Stimulated activated naive CD4-positive, alpha-beta T cell (primary cell): ENCODE measurements around the gene BCAR3.

ENCODE experiments used
- DNase-seq, 6 experiments: peaks; one replicate each; lab custom pipeline; 2025; lab: John Stamatoyannopoulos, UW

The BCAR3 gene

DNA sequence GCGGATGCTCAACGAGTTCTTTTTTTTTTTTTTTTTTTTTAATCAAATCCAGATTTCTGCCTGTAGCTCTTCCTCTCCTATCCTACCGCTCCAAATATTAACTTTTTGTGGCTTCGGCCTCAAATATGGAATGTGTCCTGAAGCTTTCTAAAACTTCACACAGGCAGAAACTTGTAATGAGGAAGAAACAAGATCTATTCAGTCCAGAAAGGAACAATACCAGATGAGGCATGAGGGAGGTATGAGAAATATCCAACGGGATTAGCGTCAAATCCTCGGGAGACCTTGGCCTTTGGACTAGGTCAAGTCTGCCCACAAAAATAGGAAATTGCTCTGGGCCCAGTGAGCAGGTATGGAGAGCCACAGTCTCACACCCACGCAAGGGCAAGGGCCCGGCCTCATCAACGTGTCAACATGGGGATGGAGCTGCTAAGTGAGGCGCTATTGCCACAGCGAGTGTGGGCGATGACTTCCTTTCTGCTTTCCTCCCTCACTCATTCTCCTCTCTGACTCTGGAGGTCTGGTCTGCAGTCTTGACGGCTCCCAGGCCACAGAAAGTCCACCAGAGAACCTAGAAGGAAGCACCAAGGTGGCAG, 66.6 kb downstream of the BCAR3 start:
- no peak for DNase-seq

DNA sequence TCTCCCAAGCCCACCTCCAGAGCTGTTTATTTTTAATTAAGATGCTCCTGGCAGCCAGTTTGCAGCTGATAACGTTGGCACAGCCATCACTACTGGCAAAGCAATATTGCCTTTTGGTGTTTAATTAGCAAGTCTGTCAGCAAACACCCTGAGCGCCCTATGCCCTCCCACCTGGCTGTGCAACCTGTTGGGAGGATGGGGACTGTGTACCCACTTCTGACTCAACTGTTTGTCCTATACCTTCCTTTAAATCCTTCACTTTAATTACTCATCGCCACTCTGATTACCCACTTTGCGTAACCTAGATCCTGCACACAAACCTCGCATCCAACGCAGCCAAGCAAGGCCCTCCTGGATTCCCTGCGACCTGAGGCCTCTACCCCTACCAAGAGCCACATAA, 67.1 kb downstream of the BCAR3 start:
- DNase-seq = no peak

DNA sequence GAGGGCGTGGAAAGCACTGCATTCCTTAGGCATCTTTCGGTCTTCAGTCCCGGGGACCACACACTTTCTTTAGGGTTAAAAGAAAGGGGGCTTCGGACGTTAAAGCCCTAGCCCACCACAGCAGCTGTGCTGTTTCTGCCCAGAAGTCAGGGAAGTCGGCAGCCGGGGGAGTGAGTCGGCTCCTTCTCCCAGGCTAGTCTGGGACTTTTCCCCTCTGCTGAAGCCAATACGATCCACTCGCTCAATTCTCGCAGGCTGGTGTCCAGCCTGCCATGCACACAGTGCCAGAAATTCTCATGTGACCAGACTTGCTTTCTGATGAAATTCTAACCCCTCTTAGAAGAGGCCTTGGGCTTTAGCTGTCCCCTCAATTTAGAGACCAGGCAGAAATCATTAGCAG, 67.7 kb downstream of the BCAR3 start:
- no peak for DNase-seq

DNA sequence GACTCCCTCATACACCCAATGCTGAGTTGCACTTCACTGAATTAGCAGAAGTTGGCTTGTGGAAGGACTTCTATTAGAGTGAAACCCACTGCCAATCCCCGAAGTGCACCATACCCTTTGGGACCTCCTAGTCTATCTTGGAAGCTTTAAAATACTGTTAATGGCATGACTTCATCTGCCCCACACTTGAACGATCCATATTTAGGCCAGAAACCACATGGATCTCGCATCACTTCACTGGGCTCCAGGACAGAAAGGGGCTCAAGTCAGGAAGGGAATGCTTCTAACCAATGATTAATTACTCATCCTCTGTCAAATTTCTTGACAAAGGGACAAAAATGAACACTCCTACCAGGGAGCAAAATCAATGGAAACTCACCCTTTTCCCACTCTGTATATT, 69.1 kb downstream of the BCAR3 start:
- DNase-seq = no peak

DNA sequence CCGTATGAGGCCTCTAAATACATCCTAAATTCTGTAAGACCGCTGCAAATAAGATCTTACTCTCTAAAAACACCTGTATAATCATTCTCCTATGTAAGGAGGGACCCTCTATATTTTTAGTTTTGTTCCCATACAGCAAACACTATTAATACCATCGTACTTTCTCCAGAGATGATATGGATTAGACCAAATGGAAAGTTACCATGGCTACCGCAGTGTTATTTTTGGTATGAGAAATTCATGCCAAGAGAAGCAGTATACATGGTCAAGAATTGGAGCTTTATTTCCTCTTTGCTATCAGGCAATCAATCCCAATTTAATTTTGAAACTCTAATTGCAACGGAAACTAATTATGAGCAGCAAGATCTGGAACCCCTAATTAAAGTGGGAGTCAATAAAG, 70.0 kb downstream of the BCAR3 start:
- no peak for DNase-seq

DNA sequence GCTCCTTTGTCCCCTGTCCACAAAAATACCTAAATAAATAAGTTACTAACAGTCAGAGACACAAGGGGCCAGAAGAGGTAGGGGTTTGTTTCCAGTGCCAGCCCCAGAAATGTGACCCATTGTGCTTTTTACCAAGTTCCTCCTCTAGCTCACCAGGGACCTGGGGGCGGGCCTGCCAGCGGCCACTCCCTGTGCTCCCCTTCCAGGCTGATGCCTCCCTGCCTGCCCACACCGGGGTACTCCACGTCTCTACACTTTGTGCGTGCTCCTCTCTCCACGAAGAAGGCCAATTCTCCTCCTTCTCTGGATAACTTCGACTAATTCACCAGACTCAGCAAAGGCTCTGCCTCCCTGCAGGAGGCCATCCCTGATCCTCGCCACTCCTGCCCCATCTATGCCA, 72.1 kb downstream of the BCAR3 start:
- DNase-seq = no peak

DNA sequence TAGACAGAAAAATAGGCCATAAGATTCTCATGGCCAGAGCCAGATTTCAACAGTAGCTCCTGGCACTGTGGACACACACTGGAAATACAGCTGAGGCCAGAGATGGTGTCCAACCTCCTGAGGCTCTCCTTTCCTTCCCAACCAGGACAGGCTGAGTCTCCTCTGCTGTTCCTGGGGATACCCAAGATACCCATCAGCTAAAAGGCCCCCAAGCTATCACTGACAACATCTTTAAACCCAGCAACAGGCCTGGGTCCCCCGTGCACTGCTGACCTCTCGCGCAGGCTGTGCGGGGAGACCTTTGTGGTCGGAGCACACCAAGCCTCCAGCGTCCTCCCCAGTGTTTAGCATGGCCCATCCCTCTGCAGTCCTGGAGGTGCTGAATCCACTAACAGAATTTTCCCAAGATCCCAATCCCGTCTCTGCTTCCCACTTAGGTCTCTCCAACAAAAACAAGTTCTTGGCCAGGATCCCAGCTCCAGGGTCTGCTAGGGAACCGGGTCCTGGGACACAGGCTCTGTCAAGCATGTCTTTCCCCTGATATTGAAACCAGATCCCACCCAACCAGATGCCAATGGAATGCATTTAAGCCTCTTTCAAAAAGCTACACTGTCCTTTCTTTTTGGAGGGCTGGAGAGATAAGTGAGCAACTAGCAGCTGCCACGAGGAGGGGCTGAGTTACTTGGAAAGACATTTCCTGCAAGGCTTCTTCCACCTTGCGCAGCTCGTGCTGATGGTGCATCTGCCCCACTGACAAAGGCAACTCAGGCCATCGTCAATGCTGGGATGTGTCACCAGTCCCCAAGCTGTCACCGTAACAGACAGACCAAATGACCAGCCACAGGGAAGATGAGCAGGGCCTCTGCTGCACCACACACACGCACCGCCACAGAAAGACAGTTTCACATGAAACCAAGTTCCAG, 73.2 kb downstream of the BCAR3 start:
- DNase-seq = no peak

DNA sequence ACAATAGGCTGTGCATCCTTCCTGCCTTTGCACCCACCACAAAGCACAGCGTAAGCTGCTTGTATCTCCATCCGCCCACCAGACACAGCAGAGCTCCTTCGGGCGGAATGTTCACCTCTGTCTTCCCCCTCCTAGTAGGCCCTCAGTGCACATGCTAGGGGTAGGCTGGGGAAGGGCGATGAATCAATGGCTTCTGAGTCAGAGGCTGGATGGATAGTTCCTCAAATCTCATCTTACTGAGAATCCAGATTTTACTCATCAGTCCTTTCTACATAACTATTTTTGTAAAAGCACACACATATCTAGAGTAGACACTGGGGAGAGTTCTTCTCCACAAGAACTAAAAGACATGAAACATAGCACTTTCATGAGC, 73.8 kb downstream of the BCAR3 start:
- DNase-seq = no peak

DNA sequence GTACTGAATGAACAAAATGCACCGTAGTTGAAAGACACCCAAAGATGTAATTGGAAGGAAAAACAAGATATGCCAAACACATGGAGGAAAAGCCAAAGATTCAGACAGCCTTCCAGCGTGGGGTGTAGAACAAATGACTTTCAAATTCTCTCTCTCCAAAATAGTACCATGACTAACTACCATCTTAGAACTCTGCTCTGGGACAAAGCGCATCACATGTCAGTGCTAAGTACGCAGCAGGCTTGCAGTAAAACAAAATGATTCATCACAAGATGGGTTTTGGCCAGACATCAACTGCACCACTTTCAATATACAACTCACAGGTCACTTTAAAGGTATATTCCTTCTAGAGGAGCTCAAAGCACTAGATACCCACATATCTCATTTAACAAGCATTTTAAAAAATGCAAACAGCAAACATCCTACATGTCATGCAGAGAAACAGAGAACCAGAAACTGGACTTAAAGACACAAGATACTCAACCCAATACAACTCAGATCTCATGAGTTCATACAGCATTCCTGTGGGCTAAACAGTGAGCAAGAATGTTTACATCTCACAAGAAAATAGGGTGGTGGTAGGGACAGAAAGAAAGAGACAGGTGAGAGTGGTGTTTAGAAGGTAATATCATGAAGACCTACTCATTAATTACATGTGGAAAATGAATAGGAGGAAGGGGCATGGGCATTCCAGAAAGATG, 75.7 kb downstream of the BCAR3 start:
- no peak for DNase-seq

DNA sequence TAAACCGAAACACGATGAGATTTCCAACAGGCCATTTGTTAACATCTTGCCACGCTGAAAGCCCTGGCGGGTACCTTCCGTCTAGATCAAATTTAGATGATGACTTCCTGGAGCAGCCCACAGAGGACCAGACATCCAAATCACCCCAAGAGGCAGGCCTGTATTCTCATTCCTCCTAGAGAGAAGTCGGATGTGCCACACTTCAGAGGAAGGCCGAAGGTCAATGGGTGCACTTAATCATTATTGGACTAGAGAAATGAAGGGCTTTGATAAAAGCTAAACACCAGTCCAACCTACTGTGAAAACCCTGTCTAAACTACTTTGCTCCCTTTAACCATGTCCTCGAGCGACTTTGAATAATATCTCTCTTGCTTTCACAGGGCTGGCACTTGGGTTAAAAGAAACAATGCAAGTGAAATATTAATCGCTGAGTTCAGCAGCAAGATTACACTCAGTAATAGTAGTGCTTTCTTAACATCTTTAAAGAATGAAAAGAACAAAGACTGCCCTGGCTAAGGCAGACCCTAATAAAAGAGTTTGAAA, 76.5 kb downstream of the BCAR3 start:
- no peak for DNase-seq

DNA sequence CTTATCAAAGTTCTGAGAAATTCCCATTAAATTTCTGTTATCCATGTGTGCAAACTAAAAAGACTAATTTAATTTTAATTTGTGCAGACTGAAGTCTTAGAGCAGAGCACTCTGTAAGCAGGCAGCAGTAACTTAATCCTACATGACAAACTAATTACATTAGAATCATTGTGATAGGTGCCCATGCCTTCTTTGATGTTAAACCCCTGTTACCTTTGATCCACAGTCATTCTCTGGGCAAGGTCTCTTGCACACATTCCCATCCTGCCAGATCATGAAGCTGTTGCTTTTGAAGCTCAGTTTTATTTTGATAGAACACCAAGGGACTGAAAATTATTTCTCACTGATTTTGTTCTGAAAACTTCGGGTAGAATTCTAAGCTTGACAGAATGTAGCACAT, 77.2 kb downstream of the BCAR3 start:
- no peak for DNase-seq

DNA sequence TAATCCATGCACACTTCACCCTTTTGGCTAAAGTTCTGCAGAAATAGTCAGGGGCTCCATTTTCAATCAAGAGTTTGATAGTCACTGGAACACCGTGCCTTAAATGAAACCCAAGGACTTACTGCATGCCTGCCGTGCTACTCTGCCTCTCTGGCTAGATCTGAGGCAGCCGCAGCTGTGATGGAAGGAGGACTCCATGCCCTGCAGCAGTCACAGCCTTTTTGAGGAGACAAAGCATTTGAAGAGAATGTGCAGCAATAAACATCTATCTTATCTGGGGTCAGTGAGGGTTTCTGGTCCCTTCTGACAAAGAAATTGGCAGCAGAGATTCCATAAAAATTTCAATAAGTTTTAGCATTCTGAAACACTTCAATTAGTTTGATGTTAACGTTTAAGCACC, 78.0 kb downstream of the BCAR3 start:
- no peak for DNase-seq

DNA sequence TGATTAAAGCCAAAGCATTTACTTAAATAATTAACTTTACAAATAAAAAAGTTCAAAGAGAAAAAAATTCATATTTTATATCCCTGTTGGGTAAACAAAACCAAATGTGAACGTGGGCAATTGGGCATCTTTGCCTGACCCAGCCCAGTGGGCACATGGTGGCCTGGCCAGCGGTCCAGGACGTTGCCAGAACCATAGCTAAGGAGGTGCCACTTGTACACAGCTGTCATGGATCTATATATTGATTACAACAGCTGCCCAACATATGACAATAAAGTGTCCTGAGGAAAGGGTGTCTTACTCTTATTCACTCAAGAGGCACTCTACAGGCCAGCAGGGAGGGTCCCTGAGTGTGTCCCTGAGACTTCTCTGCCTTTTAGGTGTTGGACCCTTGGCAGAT, 78.5 kb downstream of the BCAR3 start:
- DNase-seq = no peak

DNA sequence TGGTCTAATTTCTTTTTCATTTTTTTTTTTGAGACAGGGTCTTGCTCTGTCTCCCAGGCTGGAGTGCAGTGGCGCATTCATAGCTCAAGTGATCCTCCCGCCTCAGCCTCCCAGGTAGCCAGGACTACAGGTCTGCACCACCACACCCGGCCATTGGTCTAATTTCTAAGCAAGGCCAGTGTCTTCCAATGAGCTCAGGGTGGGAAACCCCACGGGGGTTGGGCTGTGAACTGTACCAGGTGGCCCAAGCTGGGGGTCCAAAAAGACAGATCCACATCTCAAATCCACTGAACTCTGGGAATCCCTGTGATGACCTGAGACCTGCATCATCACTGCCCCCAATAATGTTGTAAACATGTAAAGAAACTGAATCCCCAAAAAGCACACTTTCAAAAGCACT, 79.5 kb downstream of the BCAR3 start:
- DNase-seq = no peak

DNA sequence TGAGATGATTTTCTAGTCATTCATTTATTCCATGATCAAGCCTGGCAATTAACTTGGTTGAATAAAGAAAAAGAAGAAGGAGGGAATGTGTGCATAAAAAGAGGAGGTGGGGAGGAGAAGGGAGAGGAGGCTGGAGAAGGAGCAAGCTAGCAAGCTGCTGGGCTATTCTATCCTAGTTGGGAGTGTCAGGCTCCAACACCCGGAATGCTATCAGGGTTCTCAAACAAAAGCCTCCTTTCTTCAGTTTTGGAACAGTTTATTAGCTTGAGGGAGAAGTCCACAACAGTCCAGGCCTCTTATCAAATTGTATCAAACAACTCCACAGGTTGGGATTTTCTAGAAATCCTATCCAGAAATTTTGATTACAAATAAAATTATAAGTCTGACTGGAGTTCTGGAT, 80.0 kb downstream of the BCAR3 start:
- no peak for DNase-seq

DNA sequence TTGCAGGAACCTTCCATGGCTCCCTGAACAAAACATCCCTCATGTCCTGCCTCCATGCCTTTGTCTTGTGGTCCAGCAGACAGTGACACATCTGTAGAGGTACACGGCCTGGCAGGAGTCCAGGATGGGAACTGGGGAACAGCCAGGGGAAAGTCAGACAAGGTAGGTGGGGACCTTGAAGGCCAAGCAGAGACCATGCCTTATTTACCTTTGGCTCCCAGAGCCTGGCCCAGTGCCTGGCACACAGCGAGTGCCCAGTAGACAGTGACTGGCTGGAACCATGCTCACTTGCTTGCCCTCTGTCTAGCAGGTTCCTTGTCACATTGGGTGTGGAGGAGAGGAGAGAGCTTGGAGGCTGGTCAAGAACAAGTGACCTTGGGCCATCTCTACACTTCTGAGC, 81.0 kb downstream of the BCAR3 start:
- DNase-seq = no peak

DNA sequence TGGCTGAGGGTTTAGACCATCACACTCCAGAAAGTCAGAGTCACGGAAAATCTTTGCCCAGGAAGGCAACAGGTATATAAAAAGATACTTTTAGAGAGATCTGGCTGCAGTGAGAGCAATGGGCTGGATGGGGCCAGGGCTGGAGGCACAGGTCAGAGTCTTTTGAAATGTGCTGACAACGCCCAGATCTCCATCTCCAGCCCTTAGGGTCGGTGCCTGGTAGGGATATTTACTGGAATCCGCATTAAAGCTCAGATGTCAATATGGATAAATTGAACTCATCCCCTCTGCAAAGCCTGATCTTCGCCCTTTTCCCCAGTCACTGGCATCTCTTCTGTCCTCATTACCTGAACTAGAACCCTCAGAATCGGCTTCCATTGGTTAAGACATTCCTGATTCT, 82.2 kb downstream of the BCAR3 start:
- no peak for DNase-seq

DNA sequence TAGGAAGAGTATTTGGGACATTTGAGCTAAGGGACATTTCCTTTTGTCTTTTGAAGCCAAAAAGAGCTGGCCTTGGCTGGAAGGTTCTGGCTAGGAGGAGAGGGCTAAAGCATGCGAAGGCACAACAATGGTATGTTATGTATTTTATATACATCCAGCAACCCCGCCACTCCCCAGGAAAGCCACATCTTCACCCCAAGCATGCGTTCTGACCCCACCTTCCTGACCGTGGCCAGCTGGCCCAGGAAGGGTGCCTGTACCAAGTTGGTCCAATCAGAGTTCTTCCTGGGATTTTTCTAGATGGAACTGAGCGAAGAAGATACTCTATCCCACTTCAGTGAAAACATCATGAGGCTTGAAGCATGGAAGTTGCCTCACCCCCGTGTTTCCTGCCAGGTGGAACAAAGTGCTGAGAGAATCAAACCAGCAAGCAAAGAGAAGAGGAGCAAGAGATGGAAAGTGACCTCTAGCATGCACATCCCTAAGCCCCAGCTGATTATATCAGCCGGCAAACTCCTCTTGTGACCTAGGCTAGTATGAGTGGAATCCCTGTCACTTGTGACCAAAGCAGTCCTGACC, 82.7 kb downstream of the BCAR3 start:
- no peak for DNase-seq

DNA sequence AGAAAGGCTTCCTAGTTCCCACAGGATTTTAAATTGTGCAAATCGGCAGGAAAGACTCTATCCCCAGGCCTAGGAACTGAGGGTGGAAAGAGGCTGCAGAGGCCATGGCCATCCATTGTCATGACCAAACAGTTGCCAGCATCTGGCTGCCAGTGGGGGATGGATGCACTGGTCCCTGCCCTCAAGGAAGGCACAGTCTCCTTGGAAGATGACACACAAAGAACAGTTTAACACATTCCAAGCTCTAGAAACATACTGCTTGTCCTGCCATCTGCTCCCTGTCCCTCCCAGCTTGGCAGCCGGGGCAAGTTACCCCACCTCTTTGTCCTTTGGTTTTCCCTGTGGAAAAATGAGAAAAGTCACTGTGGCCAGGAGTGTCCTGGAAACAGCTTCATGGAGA, 83.2 kb downstream of the BCAR3 start:
- DNase-seq = no peak

DNA sequence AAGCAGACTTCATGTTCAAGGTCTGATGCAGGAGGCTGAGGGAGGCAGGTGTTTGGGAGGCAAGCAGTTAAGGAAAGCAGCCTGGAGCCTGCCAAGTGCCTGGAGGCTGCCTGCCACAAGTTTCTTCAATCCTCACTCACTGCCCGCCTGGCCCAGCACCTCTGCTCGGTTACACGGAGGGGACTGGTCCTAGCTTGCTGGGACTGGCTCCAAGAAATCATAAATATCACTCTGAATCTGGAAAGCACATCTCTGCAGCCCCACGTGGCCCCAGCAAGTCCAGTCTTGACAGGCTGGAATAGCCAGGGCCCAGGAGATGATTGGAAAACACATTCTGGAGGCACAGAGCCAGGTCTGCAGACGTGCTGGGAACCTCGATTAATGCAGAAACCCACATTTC, 83.9 kb downstream of the BCAR3 start:
- no peak for DNase-seq

DNA sequence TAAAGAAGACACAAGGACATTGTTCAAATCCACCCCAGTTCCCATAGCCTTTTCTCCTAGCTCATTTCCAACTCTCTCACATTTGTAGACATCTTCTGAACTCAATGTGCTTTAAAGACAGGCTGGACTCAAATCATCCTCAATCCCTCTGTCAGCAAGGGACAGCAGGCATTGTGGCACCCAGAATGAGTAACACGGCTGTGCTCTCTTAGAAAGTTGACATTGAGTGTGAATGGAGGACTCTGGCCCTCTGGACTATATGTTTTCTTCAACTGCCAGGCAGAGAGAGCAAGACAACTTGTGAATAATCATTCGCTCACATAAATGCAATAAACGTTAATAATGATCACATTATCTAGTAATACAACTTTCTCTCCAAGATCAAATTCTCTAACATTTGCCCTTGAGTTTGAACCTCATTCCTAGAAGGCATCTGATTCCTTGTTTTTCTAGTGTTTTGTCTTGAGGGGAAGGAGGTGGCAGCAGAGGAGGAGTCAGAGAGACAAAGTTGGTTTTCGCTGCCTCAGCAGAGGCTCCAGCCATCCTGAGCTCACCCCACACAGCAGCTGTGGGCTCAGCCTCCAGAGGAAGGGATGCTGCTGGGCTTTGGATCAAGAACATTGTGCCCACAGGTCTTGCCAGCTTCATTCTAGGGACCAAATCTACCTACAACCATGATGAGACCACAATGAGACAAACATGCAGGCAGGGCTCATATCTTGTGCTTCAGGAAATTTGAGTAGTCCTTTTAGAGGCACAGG, 85.1 kb downstream of the BCAR3 start:
- DNase-seq = no peak

DNA sequence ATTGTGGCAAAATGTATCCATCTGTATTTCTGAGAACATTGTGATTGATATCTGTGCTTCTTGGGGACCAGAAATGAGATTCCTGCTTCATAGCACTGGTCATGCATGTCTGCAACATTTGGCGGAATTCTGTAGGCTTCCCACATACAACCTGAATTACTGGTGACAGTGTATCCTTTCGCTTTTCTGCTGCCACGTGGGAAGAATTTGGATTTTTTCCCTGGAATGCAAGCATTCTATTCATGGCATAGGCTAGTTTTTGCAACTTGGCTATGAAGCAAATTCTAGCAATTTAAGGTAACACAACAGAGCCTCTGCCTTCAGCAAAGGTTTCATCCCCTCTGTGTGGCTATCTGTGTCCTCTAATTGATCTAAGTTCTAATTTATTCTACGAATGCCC, 85.9 kb downstream of the BCAR3 start:
- DNase-seq = no peak
